Left colon (tissue), 2 donors: ENCODE data around the gene FGFR4. TPM values are rescaled to one million over a fixed set of nuclear protein-coding genes. Genes with fewer than 3 reads are reported as not detected.

Experiments used
- ATAC-seq: fragments of 200-7000 bp; cut with Tn5 transposase; one replicate; pipeline ENCODE4 v1.9.1; 2020; ENCODE audit warnings: mild to moderate bottlenecking, moderate library complexity
- DNase-seq, 2 donors: peaks; one replicate each; pipeline ENCODE4 v3.0.0-alpha.2; 2020
- intact Hi-C, 2 donors: fragments of 100-400 bp; cut with DNase I in 1 of 2; cut with micrococcal nuclease in 1 of 2; formaldehyde crosslinking; loops; one replicate each; pipeline versions ENCODE4 v1.11.2 to v1.14.0; 2022; cut with DNase I, micrococcal nuclease
- total RNA-seq, 2 donors: library from RNA; stranded (reverse); fragmentation: NEBNext Ultra II Directional; extraction: Animal tissue kit (Norgen Biotek cat#: 25700); gene quantifications; one replicate each; pipeline ENCODE4 v1.2.1, GENCODE V29; 2021
- donor health status: DM: no; HTN: no; CAD: no.
- donor health status: DM: yes; HTN: yes; CAD: no.

The FGFR4 gene
- total RNA-seq, 2 donors from 2014 or later, result 43.3 to 56.1 TPM

GRCh38 chr5:177123789-177124485 is 37.2 kb downstream of the FGFR4 start:
- intact Hi-C loops, result no loop called here
- ATAC-seq (no peak), DNase-seq (no peak)

GRCh38 chr5:177124486-177124991 is 37.8 kb downstream of the FGFR4 start:
- peak; percentile 58 for ATAC-seq
- intact Hi-C loops, result no loop called here
- DNase-seq, result no peak

- DNase-seq (no peak), ATAC-seq (no peak)
- intact Hi-C loops, result no loop called here
Measured at GRCh38 chr5:177126771-177127170, 40.1 kb downstream of the FGFR4 start.

- intact Hi-C loops, result no loop called here
- DNase-seq (no peak), ATAC-seq (no peak)
Measured at GRCh38 chr5:177128551-177128981, 41.9 kb downstream of the FGFR4 start.

GRCh38 chr5:177130211-177131018 is 43.7 kb downstream of the FGFR4 start:
- DNase-seq (no peak), ATAC-seq (no peak)
- intact Hi-C loops, result no loop called here

GRCh38 chr5:177131019-177131320 is 44.3 kb downstream of the FGFR4 start:
- ATAC-seq, result no peak
- intact Hi-C loops, result no loop called here
- DNase-seq, result no peak

- ATAC-seq (no peak), DNase-seq (peak in 1 of 2 donors; percentile 36)
- intact Hi-C loops, result no loop called here
Measured at GRCh38 chr5:177131352-177132135, 44.8 kb downstream of the FGFR4 start.

- DNase-seq, result peak in 1 of 2 donors; percentile 29
- no peak for ATAC-seq
Measured at GRCh38 chr5:177132136-177133095, 45.7 kb downstream of the FGFR4 start.

GRCh38 chr5:177133096-177133852 is 46.6 kb downstream of the FGFR4 start, which contains the start of gene NSD1:
Gene NSD1, plus strand, starts transcription at chr5:177133773. Its CDS starts 1,331 bp downstream, at chr5:177135104.
- intact Hi-C loops, result no loop called here
- ATAC-seq (peak; percentile 80), DNase-seq (peak; percentile 87 to 90)

More at GRCh38 chr5:177132136-177133095, 45.7 kb downstream of the FGFR4 start:
- intact Hi-C loops, result no loop called here

- ATAC-seq (peak; percentile 75), DNase-seq (peak in 1 of 2 donors; percentile 60)
- intact Hi-C loops, result no loop called here
Measured at GRCh38 chr5:177133853-177134696, 47.4 kb downstream of the FGFR4 start.

- intact Hi-C loops, result no loop called here
- DNase-seq, result no peak
- no peak for ATAC-seq
Measured at GRCh38 chr5:177134697-177135225, 48.0 kb downstream of the FGFR4 start.

GRCh38 chr5:177140312-177140711 is 53.6 kb downstream of the FGFR4 start:
- no peak for DNase-seq
- ATAC-seq, result no peak
- intact Hi-C loops, result no loop called here

- no peak for ATAC-seq
- no peak for DNase-seq
- intact Hi-C loops, result no loop called here
Measured at GRCh38 chr5:177141496-177141895, 54.8 kb downstream of the FGFR4 start.

- intact Hi-C loops, result no loop called here
- DNase-seq (no peak), ATAC-seq (no peak)
Measured at GRCh38 chr5:177142098-177142611, 55.4 kb downstream of the FGFR4 start.

GRCh38 chr5:177142778-177143177 is 56.1 kb downstream of the FGFR4 start:
- DNase-seq (no peak), ATAC-seq (no peak)
- intact Hi-C loops, result no loop called here
